HepG2 (cell line): Measurements from ENCODE around the gene TSEN54. TPM values are rescaled to one million over a fixed set of nuclear protein-coding genes. Genes with fewer than 3 reads are reported as not detected.

Experiments
- ADNP ChIP-seq: sonication (generic); formaldehyde crosslinking; IDR thresholded peaks from 2 replicates; pipeline ENCODE4 v1.4.0; 2020; ENCODE audit warnings: missing genetic modification reagents
- ATF7 ChIP-seq, 2 experiments: fragments of 450-650 bp in 1 of 2; sonication (generic) in 1 of 2; formaldehyde crosslinking in 1 of 2; IDR thresholded peaks; 2 replicates each; pipeline versions ENCODE4 v1.4.0 to v1.6.1; 2016 to 2020; ENCODE audit warnings: antibody characterized with exemption in 1 of 2, mild to moderate bottlenecking in 1 of 2, missing genetic modification reagents in 1 of 2
- GMEB1 ChIP-seq: sonication (generic); formaldehyde crosslinking; IDR thresholded peaks from 2 replicates; pipeline ENCODE4 v1.5.1; 2020; ENCODE audit warnings: missing genetic modification reagents, mild to moderate bottlenecking, borderline replicate concordance
- HIC2 ChIP-seq: sonication (generic); formaldehyde crosslinking; IDR thresholded peaks from 2 replicates; pipeline ENCODE4 v1.9.0; 2022; ENCODE audit warnings: low read depth, missing genetic modification reagents
- KDM3A ChIP-seq: IDR thresholded peaks from 2 replicates; pipeline ENCODE4 v1.6.1; 2018; ENCODE audit warnings: low read depth, missing compliant biosample characterization
- MEIS2 ChIP-seq: sonication (generic); formaldehyde crosslinking; IDR thresholded peaks from 2 replicates; pipeline ENCODE4 v1.9.0; 2021; ENCODE audit warnings: mild to moderate bottlenecking, missing genetic modification reagents
- NR2C2 ChIP-seq: sonication (generic); formaldehyde crosslinking; IDR thresholded peaks from 2 replicates; pipeline ENCODE4 v1.4.0; 2020; ENCODE audit warnings: missing genetic modification reagents, mild to moderate bottlenecking, moderate library complexity, borderline replicate concordance
- RAD21 ChIP-seq: fragments of 450-650 bp; formaldehyde crosslinking; IDR thresholded peaks from 2 replicates; pipeline ENCODE4 v1.5.0; 2020; ENCODE audit warnings: mild to moderate bottlenecking
- SALL2 ChIP-seq: sonication (generic); formaldehyde crosslinking; IDR thresholded peaks from 2 replicates; pipeline ENCODE4 v1.8.1; 2023; ENCODE audit warnings: mild to moderate bottlenecking, missing genetic modification reagents, inconsistent platforms
- SKI ChIP-seq: fragments of 450-650 bp; IDR thresholded peaks from one replicate; pipeline ENCODE4 v1.6.1; 2018; ENCODE audit warnings: mild to moderate bottlenecking; ENCODE audit not compliant: partially characterized antibody
- THYN1 ChIP-seq: sonication (generic); formaldehyde crosslinking; IDR thresholded peaks from 2 replicates; pipeline ENCODE4 v1.8.1; 2023; ENCODE audit warnings: low read depth, mild to moderate bottlenecking, moderate library complexity, missing genetic modification reagents, borderline replicate concordance
- TOPORS ChIP-seq: sonication (generic); formaldehyde crosslinking; IDR thresholded peaks from 2 replicates; pipeline ENCODE4 v1.8.0; 2023; ENCODE audit warnings: mild to moderate bottlenecking, missing genetic modification reagents
- ZBTB1 ChIP-seq: sonication (generic); formaldehyde crosslinking; IDR thresholded peaks from 2 replicates; pipeline ENCODE4 v1.4.0; 2020; ENCODE audit warnings: missing genetic modification reagents, borderline replicate concordance
- ZBTB37 ChIP-seq: sonication (generic); formaldehyde crosslinking; IDR thresholded peaks from 2 replicates; pipeline ENCODE4 v1.4.0; 2020; ENCODE audit warnings: mild to moderate bottlenecking, missing genetic modification reagents
- ZNF142 ChIP-seq: sonication (generic); formaldehyde crosslinking; IDR thresholded peaks from 2 replicates; pipeline ENCODE4 v1.4.0; 2020; ENCODE audit warnings: missing genetic modification reagents
- ZNF263 ChIP-seq: sonication (generic); formaldehyde crosslinking; IDR thresholded peaks from 2 replicates; pipeline ENCODE4 v1.4.0; 2020; ENCODE audit warnings: missing genetic modification reagents
- ZNF777 ChIP-seq: sonication (generic); formaldehyde crosslinking; IDR thresholded peaks from 2 replicates; pipeline ENCODE4 v1.4.0; 2020; ENCODE audit warnings: missing genetic modification reagents
- ZNF879 ChIP-seq: sonication (generic); formaldehyde crosslinking; IDR thresholded peaks from 2 replicates; pipeline ENCODE4 v1.8.1; 2023; ENCODE audit warnings: missing genetic modification reagents
- polyA plus RNA-seq, 8 experiments: library from polyadenylated mRNA; depleted of rRNA in 3 of 8; stranded (reverse) in 7 of 8; unstranded in 1 of 8; fragments of >200 nt; fragmentation: Illumina TruSeq in 4 of 8; extraction: Trizol in 4 of 8; gene quantifications; 2 replicates each; pipeline versions ENCODE4 v1.2.1 to v1.2.3, GENCODE V29; 2011 to 2016; ENCODE audit warnings: low read depth in 4 of 8, missing spikeins in 1 of 8, mixed read lengths in 1 of 8; ENCODE audit not compliant: insufficient read depth in 1 of 8
- total RNA-seq, 5 experiments: library from RNA; depleted of rRNA; stranded (reverse); fragments of >200 nt; fragmentation: Illumina TruSeq; extraction: Trizol; gene quantifications; 2 replicates each; pipeline ENCODE4 v1.2.3, GENCODE V29; 2016; ENCODE audit warnings: low read depth in 1 of 5

Gene TSEN54
- total and polyA plus RNA-seq, 2 of the 13 experiments (the other 11 are each of a cell fraction or from before 2014, with no cell fraction given), result 62.9 to 63.3 TPM

- no peak; the same call in 1 of the 2 replicates for TF ChIP-seq ZNF142 (CRISPR knock-in tag)
- TF ChIP-seq RAD21 (CRISPR knock-in tag), result peak; percentile 62
- peak; percentile 93 for TF ChIP-seq KDM3A (CRISPR knock-in tag)
- peak; percentile 95; the same call in 1 of the 2 replicates for TF ChIP-seq THYN1 (CRISPR knock-in tag)
- TF ChIP-seq ZBTB1, result no peak
- peak; percentile 68; the same call in 1 of the 2 replicates for TF ChIP-seq ADNP (CRISPR knock-in tag)
- no peak for TF ChIP-seq ATF7 (IDR thresholded peaks at IDR 0.05)
- TF ChIP-seq ATF7 (CRISPR knock-in tag; IDR thresholded peaks at IDR 0.05), result peak; percentile 42; the same call in 1 of the 2 replicates
- TF ChIP-seq ZNF879, result no peak
- peak; percentile 87 for TF ChIP-seq SKI
- TF ChIP-seq NR2C2 (CRISPR knock-in tag), result peak; percentile 74
- peak; percentile 90 for TF ChIP-seq SALL2
- peak; percentile 66; the same call in 1 of the 2 replicates for TF ChIP-seq MEIS2 (CRISPR knock-in tag)
- TF ChIP-seq ZNF263 (CRISPR knock-in tag), result peak; percentile 97
- peak; percentile 66; the same call in 1 of the 2 replicates for TF ChIP-seq GMEB1
- peak; percentile 91 for TF ChIP-seq TOPORS
- peak; percentile 98 for TF ChIP-seq ZBTB37 (CRISPR knock-in tag)
- TF ChIP-seq HIC2, result peak; percentile 98
- TF ChIP-seq ZNF777, result peak; percentile 66; the same call in 1 of the 2 replicates
Measured at GRCh38 chr17:75557075-75557851, 40.9 kb downstream of the TSEN54 start (continued).
